Smooth muscle cell (in vitro differentiated cells): Measurements from ENCODE around the gene FOXO1. TPM values are rescaled to one million over a fixed set of nuclear protein-coding genes. Genes with fewer than 3 reads are reported as not detected.
A peak's percentile ranks its signal among the peaks of the same experiment; 100 is the strongest.

Experiments
- DNase-seq: peaks from one replicate; lab custom pipeline; 2025; ENCODE audit not compliant: unreplicated experiment; lab: John Stamatoyannopoulos, UW
- H2AFZ ChIP-seq: fragments of 200-600 bp; sonication (generic); 2 replicates; pipeline ENCODE4 v1.6.0; 2016; ENCODE audit warnings: antibody characterized with exemption, low read depth, mild to moderate bottlenecking
- H3F3A ChIP-seq: fragments of 200-600 bp; sonication (generic); 2 replicates; pipeline ENCODE4 v1.6.0; 2017; ENCODE audit warnings: antibody characterized with exemption, low read depth
- H3K27ac ChIP-seq: fragments of 200-600 bp; sonication (generic); 2 replicates; pipeline ENCODE4 v1.5.1; 2016; ENCODE audit warnings: low read depth, mild to moderate bottlenecking
- H3K27me3 ChIP-seq: fragments of 200-600 bp; sonication (generic); 2 replicates; pipeline ENCODE4 v1.6.1; 2016; ENCODE audit warnings: low read depth, mild to moderate bottlenecking
- H3K36me3 ChIP-seq: fragments of 200-600 bp; sonication (generic); 2 replicates; pipeline ENCODE4 v1.5.1; 2016; ENCODE audit warnings: low read depth
- H3K4me1 ChIP-seq: fragments of 200-600 bp; sonication (generic); 2 replicates; pipeline ENCODE4 v1.5.1; 2016; ENCODE audit warnings: low read depth
- H3K4me2 ChIP-seq: fragments of 200-600 bp; sonication (generic); 2 replicates; pipeline ENCODE4 v1.6.0; 2016; ENCODE audit warnings: mild to moderate bottlenecking
- H3K4me3 ChIP-seq: fragments of 200-600 bp; sonication (generic); 2 replicates; pipeline ENCODE4 v1.5.1; 2016; ENCODE audit warnings: mild to moderate bottlenecking
- H3K79me2 ChIP-seq: fragments of 200-600 bp; sonication (generic); 2 replicates; pipeline ENCODE4 v1.6.0; 2016; ENCODE audit warnings: low read depth, mild to moderate bottlenecking
- H3K9ac ChIP-seq: fragments of 200-600 bp; sonication (generic); 2 replicates; pipeline ENCODE4 v1.6.0; 2016; ENCODE audit warnings: low read depth
- H3K9me3 ChIP-seq: fragments of 200-600 bp; sonication (generic); replicated peaks from 2 replicates; pipeline ENCODE4 v1.5.1; 2016; ENCODE audit warnings: low read depth
- H4K20me1 ChIP-seq: fragments of 200-600 bp; sonication (generic); 2 replicates; pipeline ENCODE4 v1.6.0; 2016; ENCODE audit warnings: low read depth
- CTCF ChIP-seq: fragments of 200-600 bp; sonication (generic); IDR thresholded peaks from 2 replicates; pipeline ENCODE4 v1.5.1; 2017; ENCODE audit warnings: borderline replicate concordance, mild to moderate bottlenecking, antibody characterized with exemption; ENCODE audit not compliant: insufficient read depth, poor library complexity, severe bottlenecking
- WGBS: methylation state at CpG from one replicate; pipeline ENCODE4 v1.1.7; 2016; ENCODE audit warnings: low lambda C conversion rate; 5-methylcytosine and 5-hydroxymethylcytosine counted together
- polyA plus RNA-seq: library from polyadenylated mRNA; unstranded; fragments of >200 nt; fragmentation: Nextera tagmentation; extraction: Ambion mirVana; gene quantifications from 2 replicates; pipeline ENCODE4 v1.2.1, GENCODE V29; 2016
- total RNA-seq: library from RNA; depleted of rRNA; stranded (reverse); fragments of >200 nt; gene quantifications from 2 replicates; pipeline ENCODE4 v1.2.3, GENCODE V29; 2014

FOXO1 gene
- total and polyA plus RNA-seq, 2 experiments from 2014 or later: 17.0 to 19.9 TPM

DNA sequence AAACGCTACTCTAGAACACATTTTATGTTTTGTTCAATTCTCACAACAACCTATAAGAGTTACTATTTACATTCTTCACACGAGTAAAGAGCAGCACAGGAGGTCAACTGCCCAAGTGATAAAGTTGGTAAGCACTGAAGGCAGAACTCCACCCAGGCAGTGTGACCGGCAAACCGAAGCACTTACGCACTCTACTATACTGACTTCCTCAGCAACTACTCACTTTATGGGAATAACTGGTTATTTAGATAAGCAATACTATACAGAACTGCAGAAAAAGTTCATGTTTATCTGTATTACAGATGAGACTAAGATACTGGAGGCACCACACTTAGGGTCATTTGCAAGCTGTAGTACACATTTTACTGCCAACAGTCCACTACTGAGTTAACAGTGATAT, 28.8 kb downstream of the FOXO1 start:
- Histone ChIP-seq H3K27me3 (no peaks in the 10 kb centered on the region), H3K4me3 (no peak overlapping the region), H3K4me2 (peak overlapping the region; percentile 51), H4K20me1 (peaks cover 99% of the 10 kb centered on the region), H3K27ac (peak overlapping the region; percentile 33), H3K9ac (no peak overlapping the region), H2AFZ (no peak overlapping the region), H3K9me3 (no peaks in the 10 kb centered on the region), H3K4me1 (peaks cover 21% of the 10 kb centered on the region), H3F3A (peaks cover 5% of the 10 kb centered on the region), H3K36me3 (no peaks in the 10 kb centered on the region), H3K79me2 (peaks cover 92% of the 10 kb centered on the region)
- TF ChIP-seq CTCF: no peak
- no peak for DNase-seq
- 42% methylated on average over 5 of the region's 5 CpGs for WGBS

DNA sequence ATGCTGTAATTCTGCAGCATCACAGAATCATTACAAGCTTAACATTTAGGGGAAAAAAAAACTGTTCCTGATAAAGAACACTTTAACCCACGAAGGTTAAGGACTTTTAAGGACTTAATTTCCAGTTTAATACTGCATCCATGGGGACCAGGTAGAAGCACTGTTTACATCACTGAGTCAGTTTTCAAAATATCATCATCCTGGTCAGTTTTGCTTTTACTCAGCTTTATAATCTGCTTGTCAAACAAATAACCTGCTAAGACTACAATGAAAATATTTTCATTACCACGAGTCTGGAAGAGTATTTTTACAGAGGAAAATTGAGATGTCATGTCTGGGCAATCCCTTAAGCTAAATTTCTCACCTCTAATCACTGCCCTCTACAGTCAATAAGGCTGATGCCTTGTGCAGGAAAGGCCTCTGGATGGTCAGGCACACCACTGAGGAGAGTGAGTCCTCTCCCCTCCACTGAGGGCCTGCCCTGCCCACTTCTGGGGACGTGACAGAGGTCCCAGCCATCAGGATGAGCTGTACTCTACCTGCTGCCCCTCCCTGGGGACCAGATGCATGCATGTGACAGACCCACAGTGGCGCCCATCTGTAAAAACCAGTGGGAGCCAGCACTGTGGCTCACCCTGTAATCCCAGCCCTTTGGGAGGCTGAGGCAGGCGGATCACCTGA, 31.0 kb downstream of the FOXO1 start:
- no peak for DNase-seq
- H4K20me1 ChIP-seq: peaks cover 91% of the 10 kb centered on the region
- no peaks in the 10 kb centered on the region for H3K9me3 ChIP-seq
- H3K4me1 ChIP-seq: peaks cover 21% of the 10 kb centered on the region
- H3K9ac ChIP-seq: no peak overlapping the region
- 84% methylated on average over 5 of the region's 5 CpGs for WGBS
- TF ChIP-seq CTCF: no peak
- peaks cover 86% of the 10 kb centered on the region for H3K79me2 ChIP-seq
- peaks cover 5% of the 10 kb centered on the region for H3F3A ChIP-seq
- no peaks in the 10 kb centered on the region for H3K36me3 ChIP-seq
- H3K27ac ChIP-seq: no peak overlapping the region
- H2AFZ ChIP-seq: no peak overlapping the region
- no peak overlapping the region for H3K4me3 ChIP-seq
- H3K4me2 ChIP-seq: no peak overlapping the region
- H3K27me3 ChIP-seq: no peaks in the 10 kb centered on the region

- H3K27me3 ChIP-seq: no peaks in the 10 kb centered on the region
- TF ChIP-seq CTCF: no peak
- H3K4me3 ChIP-seq: no peak overlapping the region
- no peaks in the 10 kb centered on the region for H3K9me3 ChIP-seq
- 92% methylated on average over 3 of the region's 3 CpGs for WGBS
- peaks cover 78% of the 10 kb centered on the region for H4K20me1 ChIP-seq
- H3K4me2 ChIP-seq: no peak overlapping the region
- H3K27ac ChIP-seq: no peak overlapping the region
- H2AFZ ChIP-seq: no peak overlapping the region
- H3K79me2 ChIP-seq: peaks cover 71% of the 10 kb centered on the region
- DNase-seq: no peak
- H3K9ac ChIP-seq: no peak overlapping the region
- peaks cover 5% of the 10 kb centered on the region for H3K4me1 ChIP-seq
- H3K36me3 ChIP-seq: no peaks in the 10 kb centered on the region
- peaks cover 5% of the 10 kb centered on the region for H3F3A ChIP-seq
These were observed 33.5 kb downstream of the FOXO1 start for GRCh38 chr13:40632915-40633314.

- H3K4me3 ChIP-seq: no peak overlapping the region
- H3K79me2 ChIP-seq: peaks cover 61% of the 10 kb centered on the region
- no peaks in the 10 kb centered on the region for H3K4me1 ChIP-seq
- no peak overlapping the region for H2AFZ ChIP-seq
- no peak overlapping the region for H3K4me2 ChIP-seq
- H3F3A ChIP-seq: no peaks in the 10 kb centered on the region
- no peak overlapping the region for H3K27ac ChIP-seq
- H4K20me1 ChIP-seq: peaks cover 78% of the 10 kb centered on the region
- WGBS: 98% methylated on average over 4 of the region's 4 CpGs
- no peaks in the 10 kb centered on the region for H3K27me3 ChIP-seq
- no peak for TF ChIP-seq CTCF
- no peaks in the 10 kb centered on the region for H3K36me3 ChIP-seq
- H3K9ac ChIP-seq: no peak overlapping the region
- H3K9me3 ChIP-seq: no peaks in the 10 kb centered on the region
- DNase-seq: no peak
These were observed 34.8 kb downstream of the FOXO1 start for GRCh38 chr13:40631605-40632004.
